PC-3 (cell line): ENCODE data around the gene ZFP36.

Experiments
- CTCF ChIP-seq: fragments of 300-600 bp; sonication (generic); conservative IDR thresholded peaks from 2 replicates; pipeline ENCODE4 v1.5.1; 2017; ENCODE audit warnings: antibody characterized with exemption, low read depth, mild to moderate bottlenecking, low read length
- EZH2phosphoT487 ChIP-seq: fragments of 300-600 bp; sonication (generic); IDR thresholded peaks from 2 replicates; pipeline ENCODE4 v1.6.1; 2018; ENCODE audit warnings: mild to moderate bottlenecking, antibody characterized with exemption, low read length, borderline replicate concordance

GRCh38 chr19:39390451-39390750 is 16.2 kb upstream of the ZFP36 start:
- no peak for TF ChIP-seq CTCF
- TF ChIP-seq EZH2phosphoT487: no peak
